ENCODE measurements around the gene SERPINA12.
A peak's percentile ranks its signal among the peaks of the same experiment; 100 is the strongest.

DNA sequence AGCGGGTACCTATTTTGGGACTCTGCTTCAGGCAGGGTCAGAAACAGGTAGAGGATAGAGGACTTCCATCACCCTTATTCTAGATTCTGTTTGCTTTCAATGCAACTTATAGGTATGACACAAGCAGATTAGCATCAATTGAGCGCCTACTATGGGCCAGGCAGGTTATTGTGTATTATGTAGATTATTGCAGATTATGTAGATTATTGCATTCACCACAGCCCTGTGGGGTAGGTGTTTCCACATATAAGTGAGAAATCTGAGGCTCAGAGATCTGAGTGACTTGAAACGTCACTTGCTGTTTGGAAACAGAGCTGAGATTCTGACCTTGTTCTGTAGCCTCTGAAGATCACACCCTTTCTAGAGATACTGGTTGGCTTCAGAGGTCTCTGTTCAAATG is 26.2 kb upstream of the SERPINA12 start:
- TF ChIP-seq EZH2 (IDR thresholded peaks at IDR 0.05) (no peak), SP1 (IDR thresholded peaks at IDR 0.05; ENCODE audit: low read depth) (no peak)
- TF ChIP-seq, protein P1, sequence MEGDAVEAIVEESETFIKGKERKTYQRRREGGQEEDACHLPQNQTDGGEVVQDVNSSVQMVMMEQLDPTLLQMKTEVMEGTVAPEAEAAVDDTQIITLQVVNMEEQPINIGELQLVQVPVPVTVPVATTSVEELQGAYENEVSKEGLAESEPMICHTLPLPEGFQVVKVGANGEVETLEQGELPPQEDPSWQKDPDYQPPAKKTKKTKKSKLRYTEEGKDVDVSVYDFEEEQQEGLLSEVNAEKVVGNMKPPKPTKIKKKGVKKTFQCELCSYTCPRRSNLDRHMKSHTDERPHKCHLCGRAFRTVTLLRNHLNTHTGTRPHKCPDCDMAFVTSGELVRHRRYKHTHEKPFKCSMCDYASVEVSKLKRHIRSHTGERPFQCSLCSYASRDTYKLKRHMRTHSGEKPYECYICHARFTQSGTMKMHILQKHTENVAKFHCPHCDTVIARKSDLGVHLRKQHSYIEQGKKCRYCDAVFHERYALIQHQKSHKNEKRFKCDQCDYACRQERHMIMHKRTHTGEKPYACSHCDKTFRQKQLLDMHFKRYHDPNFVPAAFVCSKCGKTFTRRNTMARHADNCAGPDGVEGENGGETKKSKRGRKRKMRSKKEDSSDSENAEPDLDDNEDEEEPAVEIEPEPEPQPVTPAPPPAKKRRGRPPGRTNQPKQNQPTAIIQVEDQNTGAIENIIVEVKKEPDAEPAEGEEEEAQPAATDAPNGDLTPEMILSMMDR (IDR thresholded peaks at IDR 0.05 in 2 of 3, conservative IDR thresholded peaks at IDR 0.05 in 1 of 3; ENCODE audit: borderline replicate concordance in 1 of 3, insufficient read depth in 1 of 3, low read depth in 2 of 3, low read length in 2 of 3), result 0 out of 6 replicates have a peak, but pooled peaks of 1 of the 3 experiments have one; percentile 12

All from HCT116 (cell line).